LNCaP clone FGC (cell line): ENCODE results near the gene SCARB1.

Experiments
- DNase-seq: peaks from one replicate; pipeline ENCODE4 v3.0.0-alpha.2; 2011; ENCODE audit warnings: low read depth
- H3K4me3 ChIP-seq: 2 replicates; pipeline ENCODE4 v1.5.1; 2011; ENCODE audit warnings: mild to moderate bottlenecking, low read depth, low read length, control low read depth
- TF ChIP-seq, protein P1 (sequence below): IDR thresholded peaks from 2 replicates; pipeline ENCODE4 v1.5.1; 2012; ENCODE audit warnings: mild to moderate bottlenecking; ENCODE audit not compliant: control insufficient read depth, insufficient read depth; ENCODE audit errors: extremely low read depth

The SCARB1 gene

DNA sequence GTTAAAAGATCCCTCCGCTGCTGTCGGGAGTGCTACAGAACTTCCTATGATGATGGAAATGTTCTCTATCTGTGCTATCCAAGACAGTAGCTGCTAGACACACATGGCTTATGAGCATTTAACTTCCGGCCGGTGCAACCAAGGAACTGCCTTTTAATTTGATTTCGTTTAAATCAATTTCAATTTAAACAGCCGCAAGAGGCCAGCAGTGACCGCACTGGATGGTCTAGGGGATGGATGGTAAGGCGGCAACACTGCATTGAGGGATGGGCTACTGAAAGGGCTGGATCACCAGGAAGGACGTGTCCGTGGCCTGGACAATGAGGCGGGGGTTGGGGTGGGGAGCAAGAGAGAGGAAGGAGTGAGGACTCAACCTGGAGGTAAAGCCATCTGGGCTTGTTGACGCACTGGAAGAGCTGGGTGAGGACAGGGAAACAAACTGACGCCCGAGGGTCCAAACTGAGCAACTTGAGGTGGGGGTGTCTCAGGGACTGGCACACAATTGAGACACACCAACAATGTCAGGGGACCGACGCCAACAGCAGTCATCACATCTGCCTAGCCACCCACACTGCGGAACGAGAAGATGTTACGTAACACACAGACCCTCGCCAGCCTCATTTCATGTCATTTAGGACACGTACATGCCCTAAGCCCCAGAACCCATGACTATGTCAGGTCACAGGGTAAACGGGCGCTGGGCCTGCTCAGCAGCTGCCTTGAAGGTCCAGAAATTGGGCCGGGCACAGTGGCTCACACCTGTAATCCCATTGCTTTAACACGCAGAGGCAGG lies 57.6 kb downstream of the SCARB1 start:
- DNase-seq: no peak
- TF ChIP-seq, protein P1, sequence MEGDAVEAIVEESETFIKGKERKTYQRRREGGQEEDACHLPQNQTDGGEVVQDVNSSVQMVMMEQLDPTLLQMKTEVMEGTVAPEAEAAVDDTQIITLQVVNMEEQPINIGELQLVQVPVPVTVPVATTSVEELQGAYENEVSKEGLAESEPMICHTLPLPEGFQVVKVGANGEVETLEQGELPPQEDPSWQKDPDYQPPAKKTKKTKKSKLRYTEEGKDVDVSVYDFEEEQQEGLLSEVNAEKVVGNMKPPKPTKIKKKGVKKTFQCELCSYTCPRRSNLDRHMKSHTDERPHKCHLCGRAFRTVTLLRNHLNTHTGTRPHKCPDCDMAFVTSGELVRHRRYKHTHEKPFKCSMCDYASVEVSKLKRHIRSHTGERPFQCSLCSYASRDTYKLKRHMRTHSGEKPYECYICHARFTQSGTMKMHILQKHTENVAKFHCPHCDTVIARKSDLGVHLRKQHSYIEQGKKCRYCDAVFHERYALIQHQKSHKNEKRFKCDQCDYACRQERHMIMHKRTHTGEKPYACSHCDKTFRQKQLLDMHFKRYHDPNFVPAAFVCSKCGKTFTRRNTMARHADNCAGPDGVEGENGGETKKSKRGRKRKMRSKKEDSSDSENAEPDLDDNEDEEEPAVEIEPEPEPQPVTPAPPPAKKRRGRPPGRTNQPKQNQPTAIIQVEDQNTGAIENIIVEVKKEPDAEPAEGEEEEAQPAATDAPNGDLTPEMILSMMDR: no peak
- H3K4me3 ChIP-seq: no peak overlapping the region

DNA sequence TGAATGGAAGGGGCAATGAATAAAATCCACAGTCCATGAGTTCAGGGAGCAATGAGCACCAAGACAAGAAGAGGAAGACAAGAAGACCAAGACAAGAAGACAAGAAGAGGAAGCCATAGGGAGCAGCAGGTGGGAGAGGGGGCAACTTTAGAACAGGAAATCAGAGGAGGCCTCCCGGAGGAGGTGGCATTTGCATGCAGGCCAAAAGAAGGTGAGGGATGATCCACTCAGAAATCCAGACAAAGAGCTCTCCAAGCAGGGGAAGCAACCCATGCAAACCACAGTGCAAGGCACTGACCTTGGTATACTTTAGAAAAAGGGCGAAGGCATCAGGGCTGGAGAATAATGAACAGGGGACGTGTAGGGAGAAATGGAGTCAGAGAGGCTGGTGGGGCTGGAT lies 58.6 kb downstream of the SCARB1 start:
- TF ChIP-seq, protein P1: no peak
- no peak overlapping the region for H3K4me3 ChIP-seq
- DNase-seq: no peak

DNA sequence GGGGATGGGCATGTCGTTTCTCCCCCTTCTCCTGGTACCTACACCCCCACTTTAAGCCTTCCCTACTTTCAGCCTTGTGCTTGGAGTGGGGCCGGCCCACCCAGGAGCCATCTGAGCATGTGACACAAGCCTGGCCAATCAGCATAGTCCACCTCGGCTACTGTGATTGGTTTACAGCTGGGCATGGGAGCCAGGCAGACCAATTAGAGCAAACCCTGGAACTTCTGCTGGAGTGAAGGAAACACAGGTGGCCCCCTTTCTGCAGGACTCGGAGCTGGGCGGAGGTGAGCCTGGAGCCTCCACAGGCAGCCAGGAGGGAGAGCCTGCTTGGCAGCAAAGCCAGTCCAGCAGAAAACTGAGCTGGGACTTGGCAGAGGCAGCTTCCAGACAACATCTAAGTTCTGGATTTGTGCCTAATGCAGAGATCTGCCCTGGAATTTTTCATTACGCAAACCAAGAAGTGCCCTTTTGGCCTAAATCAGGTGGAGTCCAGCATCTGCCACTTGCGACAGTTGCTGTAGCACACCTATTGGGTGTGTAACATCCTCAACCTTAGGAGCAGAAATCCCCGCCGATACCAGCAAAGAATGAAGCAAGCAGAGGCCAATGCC lies 59.5 kb downstream of the SCARB1 start:
- H3K4me3 ChIP-seq: no peak overlapping the region
- TF ChIP-seq, protein P1: no peak
- DNase-seq: peak; percentile 89

DNA sequence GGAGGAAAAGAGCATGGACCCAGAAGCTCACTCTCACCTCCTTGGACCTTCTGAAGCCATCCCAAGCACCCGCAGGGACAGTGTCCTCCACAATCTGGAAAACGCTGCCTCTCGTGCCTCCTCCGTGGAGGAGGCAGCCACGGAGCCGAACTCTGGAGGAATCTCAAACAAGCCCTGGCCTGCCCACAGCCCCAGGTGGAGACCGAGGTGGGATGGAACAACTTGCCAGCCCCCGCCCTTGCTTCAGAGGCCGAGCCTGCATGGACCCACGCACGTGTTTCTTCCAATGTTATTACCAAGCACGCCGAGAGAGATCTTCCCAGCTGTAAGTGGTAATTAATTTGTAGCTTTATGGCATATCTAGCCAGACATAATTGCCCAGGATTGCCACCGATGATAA lies 61.3 kb downstream of the SCARB1 start:
- no peak for DNase-seq
- TF ChIP-seq, protein P1: no peak
- H3K4me3 ChIP-seq: no peak overlapping the region

DNA sequence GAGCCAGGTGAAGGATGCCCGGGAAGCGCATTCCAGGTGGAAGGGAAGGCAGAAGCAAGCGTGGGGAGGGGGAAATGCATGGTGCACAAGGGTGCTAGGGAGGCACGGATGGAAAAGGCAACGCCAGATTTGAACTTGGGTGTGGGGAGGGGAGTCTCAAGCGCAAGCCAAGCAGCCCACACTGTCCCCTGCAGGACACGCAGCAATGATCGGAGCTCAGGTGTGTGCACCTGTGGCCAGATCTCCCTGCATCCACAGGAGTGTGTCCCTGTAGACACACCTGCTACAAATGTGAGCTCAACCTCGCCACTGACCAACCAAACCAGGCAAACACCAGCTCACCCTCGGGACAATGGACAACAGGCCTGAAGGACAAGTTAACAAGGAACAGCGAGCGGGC lies 63.2 kb downstream of the SCARB1 start:
- TF ChIP-seq, protein P1: no peak
- H3K4me3 ChIP-seq: no peak overlapping the region
- DNase-seq: no peak

DNA sequence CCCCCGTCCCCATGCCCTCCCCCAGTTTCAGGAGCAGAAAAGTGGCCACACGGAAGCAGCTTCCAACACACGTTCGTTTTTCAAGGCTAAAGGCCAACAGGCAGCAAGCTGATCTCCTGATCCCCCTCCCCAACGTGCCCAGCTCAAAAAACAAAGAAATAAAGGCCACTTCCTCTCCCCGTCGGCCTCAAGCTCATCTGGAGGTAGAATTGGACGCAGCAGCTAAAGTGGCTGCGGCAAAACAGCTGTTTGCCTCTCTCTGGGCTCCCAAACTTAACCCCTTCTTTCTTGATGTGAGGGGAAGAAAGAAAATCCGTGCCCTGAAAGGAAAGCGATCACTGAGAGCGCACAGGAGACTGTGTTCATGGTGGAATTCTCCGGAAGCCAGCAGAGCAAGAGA lies 66.3 kb downstream of the SCARB1 start:
- TF ChIP-seq, protein P1: no peak
- DNase-seq: no peak
- H3K4me3 ChIP-seq: no peak overlapping the region
